ENCODE measurements around the gene MASP2.
"Not testable (repeated sequence)": the region's sequence is repeated elsewhere in the genome, so short reads cannot be mapped to it uniquely, and the experiment has no call there.

Gene MASP2

GRCh38 chr1:11041048-11041447 lies 6.0 kb downstream of the MASP2 start:
- no peak for DNase-seq (ENCODE audit: extremely low spot score)
- TF ChIP-seq FOXK2 (IDR thresholded peaks at IDR 0.05) (no peak), LEF1 (IDR thresholded peaks at IDR 0.05; ENCODE audit: borderline replicate concordance) (no peak), SUZ12 (IDR thresholded peaks at IDR 0.05) (no peak), ARNT (IDR thresholded peaks at IDR 0.05) (no peak), SP1 (IDR thresholded peaks at IDR 0.05) (no peak), ZNF384 (IDR thresholded peaks at IDR 0.05) (no peak), NFRKB (IDR thresholded peaks at IDR 0.05) (no peak), ELF4 (IDR thresholded peaks at IDR 0.05) (no peak), CTBP1 (IDR thresholded peaks at IDR 0.05; ENCODE audit: borderline replicate concordance) (no peak), TARDBP (IDR thresholded peaks at IDR 0.05) (no peak), PKNOX1 (IDR thresholded peaks at IDR 0.05) (no peak), L3MBTL2 (conservative IDR thresholded peaks at IDR 0.05) (no peak), HDGF (IDR thresholded peaks at IDR 0.05; ENCODE audit: borderline replicate concordance) (no peak), BHLHE40 (IDR thresholded peaks at IDR 0.05; ENCODE audit: borderline replicate concordance) (no peak), FOXA1 (IDR thresholded peaks at IDR 0.05) (no peak), FOXM1 (IDR thresholded peaks at IDR 0.05; ENCODE audit: borderline replicate concordance) (no peak)
- POLR2A ChIA-PET = no interaction called here
- CTCF ChIA-PET = no interaction called here

- POLR2A ChIA-PET; CTCF ChIA-PET; DNase-seq (ENCODE audit: extremely low spot score): not testable (repeated sequence)
Observed at GRCh38 chr1:11040105-11040429, 7.0 kb downstream of the MASP2 start.

DNA sequence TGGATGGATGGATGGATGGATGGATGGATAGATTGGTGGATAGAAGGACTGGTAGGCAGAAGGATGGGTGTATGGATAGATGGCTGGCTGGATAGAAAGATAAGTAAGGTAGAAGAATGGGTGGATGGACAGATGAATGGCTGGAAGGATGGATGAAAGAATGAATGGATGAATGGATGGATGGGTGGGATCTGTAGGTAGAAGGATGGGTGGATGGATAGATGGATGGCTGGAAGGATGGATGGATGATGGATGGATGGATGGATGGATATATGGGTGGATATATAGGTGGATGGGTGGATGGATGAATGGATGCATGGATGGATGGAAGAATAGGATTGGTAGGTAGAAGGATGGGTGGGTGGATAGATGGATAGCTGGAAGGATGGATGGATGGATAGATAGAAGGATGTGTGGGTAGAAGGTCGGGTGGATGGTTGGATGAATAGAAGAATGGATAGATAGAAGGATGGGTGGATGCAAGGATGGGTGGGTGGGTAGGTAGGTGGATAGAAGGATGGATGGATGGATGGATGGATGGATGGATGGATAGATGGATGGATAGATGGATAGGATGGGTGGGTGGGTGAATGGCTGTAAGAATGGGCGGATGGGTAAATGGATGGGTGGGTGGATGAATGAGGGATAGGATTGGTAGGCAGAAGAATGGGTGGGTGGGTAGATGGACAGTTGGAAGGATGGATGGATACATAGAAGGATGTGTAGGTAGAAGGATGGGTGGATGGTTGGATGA lies 7.5 kb downstream of the MASP2 start:
- no peak for DNase-seq (ENCODE audit: extremely low spot score)
- POLR2A ChIA-PET = no interaction called here
- CTCF ChIA-PET = no interaction called here
- no peak for TF ChIP-seq HDGF (IDR thresholded peaks at IDR 0.05; ENCODE audit: borderline replicate concordance)
- TF ChIP-seq LEF1 (IDR thresholded peaks at IDR 0.05; ENCODE audit: borderline replicate concordance) = no peak
- TF ChIP-seq BHLHE40 (IDR thresholded peaks at IDR 0.05; ENCODE audit: borderline replicate concordance) = no peak
- no peak for TF ChIP-seq ARNT (IDR thresholded peaks at IDR 0.05)
- TF ChIP-seq TARDBP (IDR thresholded peaks at IDR 0.05) = no peak
- no peak for TF ChIP-seq SP1 (IDR thresholded peaks at IDR 0.05)
- TF ChIP-seq L3MBTL2 (conservative IDR thresholded peaks at IDR 0.05) = no peak
- no peak for TF ChIP-seq NFRKB (IDR thresholded peaks at IDR 0.05)
- TF ChIP-seq CTBP1 (IDR thresholded peaks at IDR 0.05; ENCODE audit: borderline replicate concordance) = no peak
- TF ChIP-seq SUZ12 (IDR thresholded peaks at IDR 0.05) = no peak
- TF ChIP-seq FOXK2 (IDR thresholded peaks at IDR 0.05) = no peak
- TF ChIP-seq PKNOX1 (IDR thresholded peaks at IDR 0.05) = no peak
- no peak for TF ChIP-seq FOXA1 (IDR thresholded peaks at IDR 0.05)
- no peak for TF ChIP-seq ELF4 (IDR thresholded peaks at IDR 0.05)
- TF ChIP-seq ZNF384 (IDR thresholded peaks at IDR 0.05) = no peak

- peak; percentile 88 for DNase-seq (ENCODE audit: extremely low spot score)
- ChIA-PET CTCF (interaction anchor here (0.6 to 2.0 kb wide), 32 partner anchors 9 to 613 kb away, joined by 3 to 20 read pairs (median 4); partner anchors contain the start of gene SRM), POLR2A (interaction anchor here (1.0 to 1.7 kb wide), 5 partner anchors 16 to 61 kb away, joined by 3 to 8 read pairs (median 6); partner anchors contain the start of genes EXOSC10 and SRM)
- TF ChIP-seq SUZ12 (IDR thresholded peaks at IDR 0.05) = no peak
- TF ChIP-seq ZNF384 (IDR thresholded peaks at IDR 0.05) = no peak
- TF ChIP-seq LEF1 (IDR thresholded peaks at IDR 0.05; ENCODE audit: borderline replicate concordance) = no peak
- TF ChIP-seq NFRKB (IDR thresholded peaks at IDR 0.05) = no peak
- TF ChIP-seq PKNOX1 (IDR thresholded peaks at IDR 0.05) = no peak
- TF ChIP-seq ARNT (IDR thresholded peaks at IDR 0.05) = no peak
- TF ChIP-seq ELF4 (IDR thresholded peaks at IDR 0.05) = no peak
Observed at GRCh38 chr1:11037740-11038182, 9.3 kb downstream of the MASP2 start.

DNA sequence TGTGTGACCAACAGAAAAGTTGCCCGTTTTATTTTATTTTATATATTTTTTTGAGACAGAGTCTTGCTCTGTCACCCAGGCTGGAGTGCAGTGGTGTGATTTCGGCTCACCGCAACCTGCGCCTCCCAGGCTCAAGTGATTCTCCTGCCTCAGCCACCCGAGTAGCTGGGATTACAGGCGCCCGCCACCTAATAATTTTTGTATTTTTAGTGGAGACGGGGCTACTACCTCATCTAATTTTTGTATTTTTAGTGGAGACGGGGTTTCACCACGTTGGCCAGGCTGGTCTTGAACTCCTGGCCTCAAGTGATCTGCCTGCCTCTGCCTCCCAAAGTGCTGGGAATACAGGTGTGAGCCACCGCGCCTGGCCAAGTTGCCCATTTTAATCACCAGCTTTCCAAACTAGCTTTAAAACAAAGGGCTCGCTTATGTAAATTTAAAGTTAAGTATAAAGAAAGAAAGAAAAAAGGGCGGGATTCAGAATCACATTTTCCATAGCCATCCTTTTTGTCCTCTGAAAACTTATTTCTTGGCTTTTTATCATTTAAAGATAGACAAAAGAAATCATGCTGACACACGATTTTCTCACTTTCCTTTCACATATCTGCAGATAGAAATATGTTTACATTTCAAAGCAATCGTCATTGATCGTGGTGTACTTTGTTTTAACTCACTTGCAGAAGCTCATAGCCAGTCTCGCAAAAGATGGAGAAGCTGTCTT lies 9.9 kb downstream of the MASP2 start:
- DNase-seq (ENCODE audit: extremely low spot score) = not testable (repeated sequence)
- ChIA-PET CTCF (interaction anchor here (0.6 to 2.0 kb wide), 29 partner anchors 8 to 613 kb away, joined by 3 to 20 read pairs (median 4); partner anchors contain the start of gene SRM), POLR2A (interaction anchor here (1.0 to 1.7 kb wide), 5 partner anchors 17 to 62 kb away, joined by 3 to 8 read pairs (median 6); partner anchors contain the start of genes EXOSC10 and SRM)

DNA sequence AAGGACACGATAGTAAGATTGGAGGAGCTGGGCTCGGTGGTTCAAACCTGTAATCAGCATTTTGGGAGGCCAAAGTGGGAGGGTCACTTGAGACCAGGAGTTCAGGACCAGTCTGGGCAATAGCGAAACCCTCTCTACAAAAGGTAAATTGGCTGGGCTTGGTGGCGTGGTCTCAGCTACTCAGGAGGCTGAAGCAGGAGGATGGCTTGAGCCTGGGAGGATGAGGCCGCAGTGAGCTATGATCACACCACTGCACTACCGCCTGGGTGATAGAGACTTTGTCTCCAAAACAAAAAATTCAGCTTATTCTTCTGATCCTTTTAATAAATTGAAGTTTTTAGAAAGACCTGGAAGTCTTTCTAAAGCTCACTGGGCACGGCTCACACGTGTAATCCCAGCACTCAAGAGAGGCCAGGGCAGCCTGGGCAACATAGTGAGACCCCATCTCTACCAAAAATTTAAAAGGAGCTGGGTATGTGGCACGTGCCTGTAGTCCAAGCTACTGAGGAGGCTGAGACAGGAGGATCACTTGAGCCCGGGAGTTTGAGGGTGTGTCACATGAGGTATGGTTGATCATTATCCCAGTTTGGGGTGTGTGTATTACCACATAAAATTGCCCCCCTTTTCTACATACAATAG lies 15.3 kb downstream of the MASP2 start:
- CTCF ChIA-PET = interaction anchor here (0.6 to 1.2 kb wide), 3 partner anchors 32 to 573 kb away, joined by 3 read pairs; no protein-coding TSS in a partner anchor
- TF ChIP-seq SP1 (IDR thresholded peaks at IDR 0.05) = no peak
- no peak for TF ChIP-seq SUZ12 (IDR thresholded peaks at IDR 0.05)
- TF ChIP-seq ELF4 (IDR thresholded peaks at IDR 0.05) = no peak
- TF ChIP-seq FOXM1 (IDR thresholded peaks at IDR 0.05; ENCODE audit: borderline replicate concordance) = no peak
- TF ChIP-seq FOXA1 (IDR thresholded peaks at IDR 0.05) = no peak
- no peak for TF ChIP-seq BHLHE40 (IDR thresholded peaks at IDR 0.05; ENCODE audit: borderline replicate concordance)
- no peak for TF ChIP-seq HDGF (IDR thresholded peaks at IDR 0.05; ENCODE audit: borderline replicate concordance)
- no peak for TF ChIP-seq PKNOX1 (IDR thresholded peaks at IDR 0.05)
- no peak for TF ChIP-seq L3MBTL2 (conservative IDR thresholded peaks at IDR 0.05)
- TF ChIP-seq ZNF384 (IDR thresholded peaks at IDR 0.05) = no peak
- no peak for TF ChIP-seq FOXK2 (IDR thresholded peaks at IDR 0.05)
- TF ChIP-seq CTBP1 (IDR thresholded peaks at IDR 0.05; ENCODE audit: borderline replicate concordance) = no peak
- TF ChIP-seq TARDBP (IDR thresholded peaks at IDR 0.05) = no peak
- no peak for TF ChIP-seq NFRKB (IDR thresholded peaks at IDR 0.05)
- DNase-seq (ENCODE audit: extremely low spot score) = no peak
- POLR2A ChIA-PET = interaction anchor here (0.9 kb wide), 1 partner anchor 68 kb away, joined by 3 read pairs; the partner anchor contains the start of gene EXOSC10

Measured in HEK293T (cell line).